K562 (cell line): ENCODE data around the gene CCDC61. TPM values are rescaled to one million over a fixed set of nuclear protein-coding genes. Genes with fewer than 3 reads are reported as not detected.
A peak's percentile ranks its signal among the peaks of the same experiment; 100 is the strongest.

Experiments
- ATAC-seq: fragments of 200-7000 bp; cut with Tn5 transposase; 3 replicates; pipeline ENCODE4 v1.9.1; 2020; ENCODE audit warnings: moderate library complexity
- BruUV-seq: library from RNA; stranded (reverse); fragments of 400-500 nt; replicated peaks from 2 replicates; lab custom pipeline; 2021; lab: Mats Ljungman, UMichigan
- CTCF ChIA-PET: fragments of 300-600 bp; formaldehyde crosslinking; extraction: SDS; loops from one replicate; lab custom pipeline; 2021; ENCODE audit warnings: low intra/inter-chr PET ratio; lab: Yijun Ruan, JAX
- POLR2A ChIA-PET: fragments of 300-600, 350-650 bp; sonication (Branson Sonifier 250); formaldehyde crosslinking; extraction: SDS; loops from one replicate; lab custom pipeline; 2021; ENCODE audit warnings: antibody characterized with exemption, inconsistent platforms; lab: Yijun Ruan, JAX
- DNase-seq, 4 experiments: peaks; one replicate each; pipeline versions ENCODE4 v3.0.0 to v3.0.0-alpha.2; 2011 to 2018; ENCODE audit warnings: low spot score in 3 of 4, mixed read lengths in 3 of 4; ENCODE audit errors: extremely low read depth in 1 of 4
- FAIRE-seq: peaks from 2 replicates; lab custom pipeline; 2011; peaks lifted over from hg19 to GRCh38; lab: Jason Lieb, UNC
- H2AFZ ChIP-seq: 2 replicates; pipeline ENCODE4 v1.6.0; 2011; ENCODE audit warnings: low read depth, low read length, control low read depth, inconsistent platforms
- H3K27ac ChIP-seq: fragments of 200-600 bp; 3 replicates; pipeline ENCODE4 v1.8.0; 2011; ENCODE audit warnings: low read depth, mild to moderate bottlenecking, control low read depth, inconsistent platforms, low read length, moderate library complexity, mixed read lengths; ENCODE audit errors: extremely low read depth
- H3K27me3 ChIP-seq, 2 experiments: fragments of 300-600 bp in 1 of 2; 2 replicates in 1 of 2; 3 replicates in 1 of 2; pipeline versions ENCODE4 v1.6.0 to v1.8.0; 2011; ENCODE audit warnings: inconsistent platforms in 2 of 2, low read length in 2 of 2, mild to moderate bottlenecking in 1 of 2, mixed read lengths in 1 of 2, moderate library complexity in 1 of 2; ENCODE audit not compliant: control insufficient read depth in 2 of 2, insufficient read depth in 2 of 2
- H3K36me3 ChIP-seq: fragments of 300-600 bp; 3 replicates; pipeline ENCODE4 v1.8.0; 2011; ENCODE audit warnings: mild to moderate bottlenecking, low read length, inconsistent platforms; ENCODE audit not compliant: control insufficient read depth, insufficient read depth
- H3K4me1 ChIP-seq, 2 experiments: fragments of 200-600 bp in 1 of 2; replicated peaks in 1 of 2; 2 replicates in 1 of 2; 3 replicates in 1 of 2; pipeline versions ENCODE4 v1.5.1 to v1.8.0; 2011; ENCODE audit warnings: inconsistent platforms in 2 of 2, low read length in 2 of 2, mild to moderate bottlenecking in 1 of 2, mixed read lengths in 1 of 2, moderate library complexity in 1 of 2; ENCODE audit not compliant: control insufficient read depth in 2 of 2, insufficient read depth in 2 of 2
- H3K4me2 ChIP-seq: 2 replicates; pipeline ENCODE4 v1.6.1; 2011; ENCODE audit warnings: low read length, control low read depth, inconsistent platforms, mixed read lengths; ENCODE audit not compliant: insufficient read depth
- H3K4me3 ChIP-seq: fragments of 200-600 bp; sonication (generic), shearing (Covaris generic); 2 replicates; pipeline ENCODE4 v1.5.1; 2016; ENCODE audit warnings: control low read depth, inconsistent platforms
- H3K79me2 ChIP-seq: fragments of 200-600 bp; 3 replicates; pipeline ENCODE4 v1.8.0; 2011; ENCODE audit warnings: low read length, inconsistent platforms; ENCODE audit not compliant: control insufficient read depth, insufficient read depth
- H3K9ac ChIP-seq, 2 experiments: 2 replicates each; pipeline versions ENCODE4 v1.6.0 to v1.6.1; 2011; ENCODE audit warnings: low read depth in 2 of 2, low read length in 2 of 2, control low read depth in 1 of 2, inconsistent platforms in 1 of 2, mild to moderate bottlenecking in 1 of 2, mixed read lengths in 1 of 2; ENCODE audit not compliant: insufficient read depth in 1 of 2
- H3K9me1 ChIP-seq: one replicate; pipeline ENCODE4 v1.6.0; 2011; ENCODE audit warnings: inconsistent platforms, mild to moderate bottlenecking, low read length, moderate library complexity; ENCODE audit not compliant: control insufficient read depth, insufficient read depth
- H3K9me3 ChIP-seq: replicated peaks from 2 replicates; pipeline ENCODE4 v1.5.1; 2011; ENCODE audit warnings: low read depth, low read length, inconsistent platforms; ENCODE audit not compliant: control insufficient read depth, insufficient read depth
- H4K20me1 ChIP-seq: replicated peaks from 2 replicates; pipeline ENCODE4 v1.6.1; 2011; ENCODE audit warnings: low read length, inconsistent platforms, mixed read lengths; ENCODE audit not compliant: control insufficient read depth, insufficient read depth
- CBFB ChIP-seq: sonication (generic); formaldehyde crosslinking; IDR thresholded peaks from 2 replicates; pipeline ENCODE4 v1.4.0; 2020; ENCODE audit warnings: mild to moderate bottlenecking, missing genetic modification reagents
- DIDO1 ChIP-seq: fragments of 450-650 bp; IDR thresholded peaks from 2 replicates; pipeline ENCODE4 v1.6.1; 2016; ENCODE audit warnings: low read depth, missing biosample characterization, missing genetic modification characterization
- ESRRB ChIP-seq: fragments of 250-450 bp; sonication (Bioruptor Pico); IDR thresholded peaks from 2 replicates; pipeline ENCODE4 v1.5.0; 2020; ENCODE audit warnings: mild to moderate bottlenecking, moderate library complexity, borderline replicate concordance
- HNRNPK ChIP-seq: fragments of 200-400 bp; formaldehyde crosslinking; IDR thresholded peaks from one replicate; pipeline ENCODE4 v1.6.1; 2018; ENCODE audit warnings: mild to moderate bottlenecking, low read depth, low read length; ENCODE audit not compliant: poor library complexity, severe bottlenecking
- HNRNPUL1 ChIP-seq: fragments of 200-400 bp; formaldehyde crosslinking; IDR thresholded peaks from 2 replicates; pipeline ENCODE4 v1.6.1; 2017; ENCODE audit warnings: low read length
- MED1 ChIP-seq: sonication (generic); formaldehyde crosslinking; IDR thresholded peaks from 2 replicates; pipeline ENCODE4 v1.8.1; 2023; ENCODE audit warnings: missing genetic modification reagents, borderline replicate concordance
- POLR2AphosphoS2 ChIP-seq: IDR thresholded peaks from 2 replicates; pipeline ENCODE4 v1.6.1; 2012; ENCODE audit warnings: low read length, improper control_type of control experiment
- STAT5B ChIP-seq: fragments of 250-450 bp; sonication (Bioruptor Pico); IDR thresholded peaks from 2 replicates; pipeline ENCODE4 v1.8.0; 2021; ENCODE audit warnings: mild to moderate bottlenecking, inconsistent platforms
- TOE1 ChIP-seq, 2 experiments: fragments of 450-650 bp in 1 of 2; sonication (generic) in 1 of 2; formaldehyde crosslinking in 1 of 2; IDR thresholded peaks; 2 replicates each; pipeline versions ENCODE4 v1.7.1 to v1.8.0; 2016 to 2022; ENCODE audit warnings: borderline replicate concordance in 2 of 2, mild to moderate bottlenecking in 2 of 2, antibody characterized with exemption in 1 of 2, inconsistent platforms in 1 of 2, low read depth in 1 of 2, missing genetic modification reagents in 1 of 2, moderate library complexity in 1 of 2
- ZNF133 ChIP-seq: fragments of 250-450 bp; sonication (Bioruptor Pico); IDR thresholded peaks from 2 replicates; pipeline ENCODE4 v1.4.0; 2020; ENCODE audit warnings: mild to moderate bottlenecking
- ZNF76 ChIP-seq: fragments of 250-450 bp; sonication (Bioruptor Pico); IDR thresholded peaks from 2 replicates; pipeline ENCODE4 v1.4.0; 2020; ENCODE audit warnings: mild to moderate bottlenecking, moderate library complexity, borderline replicate concordance
- WGBS: fragments of 100-300 bp; shearing (Covaris generic); methylation state at CpG from one replicate; pipeline ENCODE4 v1.1.6; 2016; ENCODE audit warnings: low coverage, mixed read lengths; ENCODE audit not compliant: insufficient coverage; ENCODE audit errors: missing lambda C conversion rate; 5-methylcytosine and 5-hydroxymethylcytosine counted together
- in situ Hi-C: fragments of 300-500 bp; cut with MboI; formaldehyde crosslinking; loops from 4 replicates; pipeline ENCODE4 v1.15.0; 2018; ENCODE audit warnings: inconsistent platforms, mixed read lengths
- intact Hi-C: fragments of 100-400 bp; cut with micrococcal nuclease; formaldehyde crosslinking; loops from 2 replicates; pipeline ENCODE4 v1.14.2; 2022
- polyA plus RNA-seq, 8 experiments: library from polyadenylated mRNA; depleted of rRNA in 4 of 8; stranded (reverse) in 5 of 8; unstranded in 3 of 8; fragments of >200 nt; fragmentation: Nextera tagmentation in 2 of 8; fragmentation: Illumina TruSeq in 1 of 8; extraction: Ambion mirVana in 2 of 8; extraction: Trizol in 1 of 8; gene quantifications; 2 replicates each; pipeline versions ENCODE4 v1.2.1 to v1.2.3, GENCODE V29; 2011 to 2014; ENCODE audit warnings: inconsistent platforms in 1 of 8, missing spikeins in 1 of 8
- total RNA-seq, 7 experiments: library from RNA; depleted of rRNA in 6 of 7; stranded (reverse); fragments of >200 nt in 6 of 7; fragmentation: Illumina TruSeq in 2 of 7; extraction: Trizol in 2 of 7; gene quantifications; 2 replicates each; pipeline versions ENCODE4 v1.2.1 to v1.2.3, GENCODE V29; 2011 to 2021; ENCODE audit warnings: low replicate concordance in 1 of 7
- TF ChIP-seq, protein P1 (sequence below): fragments of 450-650 bp; IDR thresholded peaks from 2 replicates; pipeline ENCODE4 v1.6.1; 2016; ENCODE audit warnings: mild to moderate bottlenecking, moderate library complexity

Gene CCDC61
- total and polyA plus RNA-seq, 9 of the 15 experiments (the other 6 are each of a cell fraction or from before 2014, with no cell fraction given), result 0.07 to 27.0 (median 10.3) TPM

DNA sequence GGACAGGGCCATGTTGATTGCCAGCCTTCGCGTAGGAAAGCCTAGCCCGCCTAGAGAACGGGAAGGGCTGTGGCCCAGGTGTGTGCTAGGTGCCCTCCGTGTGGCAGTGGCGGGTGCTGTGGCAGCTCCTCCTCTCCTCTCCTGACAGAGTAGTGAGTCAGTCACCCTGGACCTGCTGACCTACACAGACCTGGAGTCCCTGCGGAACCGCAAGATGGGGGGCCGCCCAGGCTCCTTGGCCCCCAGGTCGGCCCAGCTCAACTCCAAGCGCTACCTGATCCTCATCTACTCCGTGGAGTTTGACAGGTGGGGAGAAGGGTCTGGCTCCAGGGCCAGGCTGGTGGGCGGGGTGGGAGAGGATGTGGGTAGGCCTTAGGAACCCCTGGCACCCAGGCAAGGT is 11.1 kb downstream of the CCDC61 start:
- Histone ChIP-seq H2AFZ (no peak overlapping the region), H3K4me1 (peaks cover 3 to 12% of the 10 kb centered on the region in 2 experiments; a peak in 2 of 5 replicates), H3K27ac (no peak overlapping the region), H3K4me3 (no peak overlapping the region), H3K36me3 (peaks cover 9% of the 10 kb centered on the region; the same call in 2 of the 3 replicates), H3K79me2 (no peaks in the 10 kb centered on the region), H3K9me3 (no peaks in the 10 kb centered on the region), H3K27me3 (no peaks in the 10 kb centered on the region), H3K9me1 (no peaks in the 10 kb centered on the region), H3K4me2 (no peak overlapping the region), H3K9ac (peak overlapping the region in 1 of 2 experiments; percentile 36; a peak in 1 of 4 replicates), H4K20me1 (peaks cover 4% of the 10 kb centered on the region; the same call in 1 of the 2 replicates)
- in situ Hi-C loops, result loop anchor here (10.0 kb wide), 1 partner anchor 202 kb away; no protein-coding TSS in a partner anchor
- no peak for ATAC-seq
- intact Hi-C loops, result no loop called here
- FAIRE-seq, result no peak
- DNase-seq, result no peak
- WGBS, result 93% methylated on average over 8 of the region's 13 CpGs
- ChIA-PET CTCF (no interaction called here), POLR2A (interaction anchor here (0.7 to 1.5 kb wide), 2 partner anchors 11 to 58 kb away, joined by 3 to 7 read pairs; partner anchors contain the start of gene CCDC61)
- BruUV-seq, result no TSS peak
- TF ChIP-seq, protein P1, sequence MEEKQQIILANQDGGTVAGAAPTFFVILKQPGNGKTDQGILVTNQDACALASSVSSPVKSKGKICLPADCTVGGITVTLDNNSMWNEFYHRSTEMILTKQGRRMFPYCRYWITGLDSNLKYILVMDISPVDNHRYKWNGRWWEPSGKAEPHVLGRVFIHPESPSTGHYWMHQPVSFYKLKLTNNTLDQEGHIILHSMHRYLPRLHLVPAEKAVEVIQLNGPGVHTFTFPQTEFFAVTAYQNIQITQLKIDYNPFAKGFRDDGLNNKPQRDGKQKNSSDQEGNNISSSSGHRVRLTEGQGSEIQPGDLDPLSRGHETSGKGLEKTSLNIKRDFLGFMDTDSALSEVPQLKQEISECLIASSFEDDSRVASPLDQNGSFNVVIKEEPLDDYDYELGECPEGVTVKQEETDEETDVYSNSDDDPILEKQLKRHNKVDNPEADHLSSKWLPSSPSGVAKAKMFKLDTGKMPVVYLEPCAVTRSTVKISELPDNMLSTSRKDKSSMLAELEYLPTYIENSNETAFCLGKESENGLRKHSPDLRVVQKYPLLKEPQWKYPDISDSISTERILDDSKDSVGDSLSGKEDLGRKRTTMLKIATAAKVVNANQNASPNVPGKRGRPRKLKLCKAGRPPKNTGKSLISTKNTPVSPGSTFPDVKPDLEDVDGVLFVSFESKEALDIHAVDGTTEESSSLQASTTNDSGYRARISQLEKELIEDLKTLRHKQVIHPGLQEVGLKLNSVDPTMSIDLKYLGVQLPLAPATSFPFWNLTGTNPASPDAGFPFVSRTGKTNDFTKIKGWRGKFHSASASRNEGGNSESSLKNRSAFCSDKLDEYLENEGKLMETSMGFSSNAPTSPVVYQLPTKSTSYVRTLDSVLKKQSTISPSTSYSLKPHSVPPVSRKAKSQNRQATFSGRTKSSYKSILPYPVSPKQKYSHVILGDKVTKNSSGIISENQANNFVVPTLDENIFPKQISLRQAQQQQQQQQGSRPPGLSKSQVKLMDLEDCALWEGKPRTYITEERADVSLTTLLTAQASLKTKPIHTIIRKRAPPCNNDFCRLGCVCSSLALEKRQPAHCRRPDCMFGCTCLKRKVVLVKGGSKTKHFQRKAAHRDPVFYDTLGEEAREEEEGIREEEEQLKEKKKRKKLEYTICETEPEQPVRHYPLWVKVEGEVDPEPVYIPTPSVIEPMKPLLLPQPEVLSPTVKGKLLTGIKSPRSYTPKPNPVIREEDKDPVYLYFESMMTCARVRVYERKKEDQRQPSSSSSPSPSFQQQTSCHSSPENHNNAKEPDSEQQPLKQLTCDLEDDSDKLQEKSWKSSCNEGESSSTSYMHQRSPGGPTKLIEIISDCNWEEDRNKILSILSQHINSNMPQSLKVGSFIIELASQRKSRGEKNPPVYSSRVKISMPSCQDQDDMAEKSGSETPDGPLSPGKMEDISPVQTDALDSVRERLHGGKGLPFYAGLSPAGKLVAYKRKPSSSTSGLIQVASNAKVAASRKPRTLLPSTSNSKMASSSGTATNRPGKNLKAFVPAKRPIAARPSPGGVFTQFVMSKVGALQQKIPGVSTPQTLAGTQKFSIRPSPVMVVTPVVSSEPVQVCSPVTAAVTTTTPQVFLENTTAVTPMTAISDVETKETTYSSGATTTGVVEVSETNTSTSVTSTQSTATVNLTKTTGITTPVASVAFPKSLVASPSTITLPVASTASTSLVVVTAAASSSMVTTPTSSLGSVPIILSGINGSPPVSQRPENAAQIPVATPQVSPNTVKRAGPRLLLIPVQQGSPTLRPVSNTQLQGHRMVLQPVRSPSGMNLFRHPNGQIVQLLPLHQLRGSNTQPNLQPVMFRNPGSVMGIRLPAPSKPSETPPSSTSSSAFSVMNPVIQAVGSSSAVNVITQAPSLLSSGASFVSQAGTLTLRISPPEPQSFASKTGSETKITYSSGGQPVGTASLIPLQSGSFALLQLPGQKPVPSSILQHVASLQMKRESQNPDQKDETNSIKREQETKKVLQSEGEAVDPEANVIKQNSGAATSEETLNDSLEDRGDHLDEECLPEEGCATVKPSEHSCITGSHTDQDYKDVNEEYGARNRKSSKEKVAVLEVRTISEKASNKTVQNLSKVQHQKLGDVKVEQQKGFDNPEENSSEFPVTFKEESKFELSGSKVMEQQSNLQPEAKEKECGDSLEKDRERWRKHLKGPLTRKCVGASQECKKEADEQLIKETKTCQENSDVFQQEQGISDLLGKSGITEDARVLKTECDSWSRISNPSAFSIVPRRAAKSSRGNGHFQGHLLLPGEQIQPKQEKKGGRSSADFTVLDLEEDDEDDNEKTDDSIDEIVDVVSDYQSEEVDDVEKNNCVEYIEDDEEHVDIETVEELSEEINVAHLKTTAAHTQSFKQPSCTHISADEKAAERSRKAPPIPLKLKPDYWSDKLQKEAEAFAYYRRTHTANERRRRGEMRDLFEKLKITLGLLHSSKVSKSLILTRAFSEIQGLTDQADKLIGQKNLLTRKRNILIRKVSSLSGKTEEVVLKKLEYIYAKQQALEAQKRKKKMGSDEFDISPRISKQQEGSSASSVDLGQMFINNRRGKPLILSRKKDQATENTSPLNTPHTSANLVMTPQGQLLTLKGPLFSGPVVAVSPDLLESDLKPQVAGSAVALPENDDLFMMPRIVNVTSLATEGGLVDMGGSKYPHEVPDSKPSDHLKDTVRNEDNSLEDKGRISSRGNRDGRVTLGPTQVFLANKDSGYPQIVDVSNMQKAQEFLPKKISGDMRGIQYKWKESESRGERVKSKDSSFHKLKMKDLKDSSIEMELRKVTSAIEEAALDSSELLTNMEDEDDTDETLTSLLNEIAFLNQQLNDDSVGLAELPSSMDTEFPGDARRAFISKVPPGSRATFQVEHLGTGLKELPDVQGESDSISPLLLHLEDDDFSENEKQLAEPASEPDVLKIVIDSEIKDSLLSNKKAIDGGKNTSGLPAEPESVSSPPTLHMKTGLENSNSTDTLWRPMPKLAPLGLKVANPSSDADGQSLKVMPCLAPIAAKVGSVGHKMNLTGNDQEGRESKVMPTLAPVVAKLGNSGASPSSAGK, result no peak
- TF ChIP-seq MED1 (CRISPR knock-in tag), result no peak
- no peak for TF ChIP-seq HNRNPUL1
- no peak for TF ChIP-seq POLR2AphosphoS2
- TF ChIP-seq ZNF133 (CRISPR knock-in tag), result no peak
- no peak for TF ChIP-seq TOE1 (IDR thresholded peaks at IDR 0.05; ENCODE audit: borderline replicate concordance)
- no peak for TF ChIP-seq TOE1 (CRISPR knock-in tag; IDR thresholded peaks at IDR 0.05; ENCODE audit: borderline replicate concordance, low read depth)
- no peak for TF ChIP-seq DIDO1 (tag)
- no peak for TF ChIP-seq STAT5B (CRISPR knock-in tag)
- no peak for TF ChIP-seq HNRNPK
- no peak for TF ChIP-seq CBFB
- no peak for TF ChIP-seq ZNF76
- TF ChIP-seq ESRRB (CRISPR knock-in tag), result no peak
